ENCODE results near the gene PARD6G.

The PARD6G gene

GRCh38 chr18:80124131-80124530 lies 123.2 kb downstream of the PARD6G start:
- H3K27me3 ChIP-seq (ENCODE audit: insufficient read depth, low read length): no peaks in the 10 kb centered on the region

GRCh38 chr18:80120932-80121331 lies 126.4 kb downstream of the PARD6G start:
- H3K9me3 ChIP-seq (ENCODE audit: low read length): peaks cover 2% of the 10 kb centered on the region
- no peak overlapping the region for H2AFZ ChIP-seq (ENCODE audit: low read depth, low read length)
- no peak overlapping the region for H3K4me3 ChIP-seq (ENCODE audit: low read length)
- no peaks in the 10 kb centered on the region for H3K4me1 ChIP-seq (ENCODE audit: insufficient read depth, low read length)
- H3K27me3 ChIP-seq (ENCODE audit: insufficient read depth, low read length): no peaks in the 10 kb centered on the region
- peaks cover 61% of the 10 kb centered on the region for H3K36me3 ChIP-seq (ENCODE audit: insufficient read depth, low read length)

More at GRCh38 chr18:80124131-80124530, 123.2 kb downstream of the PARD6G start:
- H3K4me1 ChIP-seq (ENCODE audit: insufficient read depth, low read length): no peaks in the 10 kb centered on the region
- peaks cover 9% of the 10 kb centered on the region for H3K9me3 ChIP-seq (ENCODE audit: low read length)
- no peak overlapping the region for H3K4me3 ChIP-seq (ENCODE audit: low read length)
- H3K36me3 ChIP-seq (ENCODE audit: insufficient read depth, low read length): peaks cover 44% of the 10 kb centered on the region
- no peak overlapping the region for H2AFZ ChIP-seq (ENCODE audit: low read depth, low read length)

- Histone ChIP-seq H3K27me3 (ENCODE audit: insufficient read depth, low read length) (no peaks in the 10 kb centered on the region), H3K36me3 (ENCODE audit: insufficient read depth, low read length) (peaks cover 61% of the 10 kb centered on the region), H3K4me3 (ENCODE audit: low read length) (no peak overlapping the region), H2AFZ (ENCODE audit: low read depth, low read length) (no peak overlapping the region), H3K4me1 (ENCODE audit: insufficient read depth, low read length) (no peaks in the 10 kb centered on the region), H3K9me3 (ENCODE audit: low read length) (no peaks in the 10 kb centered on the region)
These were observed 128.2 kb downstream of the PARD6G start for GRCh38 chr18:80119111-80119510.

GRCh38 chr18:80115035-80115434 lies 132.3 kb downstream of the PARD6G start:
- Histone ChIP-seq H3K9me3 (ENCODE audit: low read length) (no peaks in the 10 kb centered on the region), H3K36me3 (ENCODE audit: insufficient read depth, low read length) (peaks cover 43% of the 10 kb centered on the region), H3K4me1 (ENCODE audit: insufficient read depth, low read length) (peaks cover 12% of the 10 kb centered on the region), H3K27me3 (ENCODE audit: insufficient read depth, low read length) (no peaks in the 10 kb centered on the region), H2AFZ (ENCODE audit: low read depth, low read length) (no peak overlapping the region), H3K4me3 (ENCODE audit: low read length) (no peak overlapping the region)

- H3K4me1 ChIP-seq (ENCODE audit: insufficient read depth, low read length): peaks cover 12% of the 10 kb centered on the region
- H3K36me3 ChIP-seq (ENCODE audit: insufficient read depth, low read length): peaks cover 23% of the 10 kb centered on the region
- H2AFZ ChIP-seq (ENCODE audit: low read depth, low read length): no peak overlapping the region
- H3K27me3 ChIP-seq (ENCODE audit: insufficient read depth, low read length): no peaks in the 10 kb centered on the region
- no peaks in the 10 kb centered on the region for H3K9me3 ChIP-seq (ENCODE audit: low read length)
- H3K4me3 ChIP-seq (ENCODE audit: low read length): no peak overlapping the region
These were observed 134.6 kb downstream of the PARD6G start for GRCh38 chr18:80112624-80113248.

GRCh38 chr18:80109676-80110078 lies 137.6 kb downstream of the PARD6G start:
- Histone ChIP-seq H2AFZ (ENCODE audit: low read depth, low read length) (no peak overlapping the region), H3K36me3 (ENCODE audit: insufficient read depth, low read length) (peaks cover 4% of the 10 kb centered on the region), H3K9me3 (ENCODE audit: low read length) (no peaks in the 10 kb centered on the region), H3K4me1 (ENCODE audit: insufficient read depth, low read length) (peaks cover 12% of the 10 kb centered on the region), H3K27me3 (ENCODE audit: insufficient read depth, low read length) (no peaks in the 10 kb centered on the region), H3K4me3 (ENCODE audit: low read length) (peak overlapping the region; percentile 82)

GRCh38 chr18:80108739-80109675 lies 138.3 kb downstream of the PARD6G start, which contains the start of gene ADNP2:
TSS of gene ADNP2 (plus strand) at chr18:80109262. CDS start at chr18:80117543, 8,281 bp downstream.
- Histone ChIP-seq H3K4me3 (ENCODE audit: low read length) (peak within 1 kb of the TSS; percentile 82), H3K9me3 (ENCODE audit: low read length) (no peaks in the 10 kb centered on the region), H3K36me3 (ENCODE audit: insufficient read depth, low read length) (peaks cover 4% of the 10 kb centered on the region), H3K27me3 (ENCODE audit: insufficient read depth, low read length) (no peaks in the 10 kb centered on the region), H3K4me1 (ENCODE audit: insufficient read depth, low read length) (peaks cover 17% of the 10 kb centered on the region), H2AFZ (ENCODE audit: low read depth, low read length) (peak within 1 kb of the TSS; percentile 82)

GRCh38 chr18:80108121-80108536 lies 139.2 kb downstream of the PARD6G start:
- Histone ChIP-seq H3K4me1 (ENCODE audit: insufficient read depth, low read length) (peaks cover 17% of the 10 kb centered on the region), H2AFZ (ENCODE audit: low read depth, low read length) (no peak overlapping the region), H3K9me3 (ENCODE audit: low read length) (no peaks in the 10 kb centered on the region), H3K27me3 (ENCODE audit: insufficient read depth, low read length) (no peaks in the 10 kb centered on the region), H3K36me3 (ENCODE audit: insufficient read depth, low read length) (peaks cover 4% of the 10 kb centered on the region), H3K4me3 (ENCODE audit: low read length) (no peak overlapping the region)

- Histone ChIP-seq H3K36me3 (ENCODE audit: insufficient read depth, low read length) (peaks cover 4% of the 10 kb centered on the region), H3K9me3 (ENCODE audit: low read length) (no peaks in the 10 kb centered on the region), H3K4me1 (ENCODE audit: insufficient read depth, low read length) (peaks cover 14% of the 10 kb centered on the region), H3K4me3 (ENCODE audit: low read length) (no peak overlapping the region), H2AFZ (ENCODE audit: low read depth, low read length) (no peak overlapping the region), H3K27me3 (ENCODE audit: insufficient read depth, low read length) (no peaks in the 10 kb centered on the region)
These were observed 139.9 kb downstream of the PARD6G start for GRCh38 chr18:80107426-80107825.

Data from neuron (in vitro differentiated cells).